ENCODE measurements around the gene GOPC.

DNA sequence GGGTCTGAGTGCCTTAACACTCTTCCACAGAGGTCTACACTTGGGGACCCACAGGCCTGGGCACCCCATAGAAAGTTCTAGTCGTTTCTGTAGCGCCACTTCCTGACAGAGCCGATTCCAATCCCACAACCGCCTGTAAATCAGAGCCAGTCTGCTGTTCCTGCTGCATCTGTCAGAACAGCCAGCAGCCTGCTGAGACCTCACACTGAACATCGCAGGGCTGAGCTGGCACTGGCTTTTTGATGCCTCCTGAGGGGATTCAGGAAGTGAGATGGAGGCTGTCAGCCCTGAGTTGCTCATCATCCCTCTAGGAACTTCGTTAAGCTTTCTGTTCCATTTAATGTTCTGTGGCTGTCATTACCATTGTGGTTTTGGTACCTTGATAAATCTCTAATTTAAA, 71.0 kb downstream of the GOPC start:
- TF ChIP-seq, protein P1, sequence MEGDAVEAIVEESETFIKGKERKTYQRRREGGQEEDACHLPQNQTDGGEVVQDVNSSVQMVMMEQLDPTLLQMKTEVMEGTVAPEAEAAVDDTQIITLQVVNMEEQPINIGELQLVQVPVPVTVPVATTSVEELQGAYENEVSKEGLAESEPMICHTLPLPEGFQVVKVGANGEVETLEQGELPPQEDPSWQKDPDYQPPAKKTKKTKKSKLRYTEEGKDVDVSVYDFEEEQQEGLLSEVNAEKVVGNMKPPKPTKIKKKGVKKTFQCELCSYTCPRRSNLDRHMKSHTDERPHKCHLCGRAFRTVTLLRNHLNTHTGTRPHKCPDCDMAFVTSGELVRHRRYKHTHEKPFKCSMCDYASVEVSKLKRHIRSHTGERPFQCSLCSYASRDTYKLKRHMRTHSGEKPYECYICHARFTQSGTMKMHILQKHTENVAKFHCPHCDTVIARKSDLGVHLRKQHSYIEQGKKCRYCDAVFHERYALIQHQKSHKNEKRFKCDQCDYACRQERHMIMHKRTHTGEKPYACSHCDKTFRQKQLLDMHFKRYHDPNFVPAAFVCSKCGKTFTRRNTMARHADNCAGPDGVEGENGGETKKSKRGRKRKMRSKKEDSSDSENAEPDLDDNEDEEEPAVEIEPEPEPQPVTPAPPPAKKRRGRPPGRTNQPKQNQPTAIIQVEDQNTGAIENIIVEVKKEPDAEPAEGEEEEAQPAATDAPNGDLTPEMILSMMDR (IDR thresholded peaks at IDR 0.05) = no peak
- TF ChIP-seq POLR2A (IDR thresholded peaks at IDR 0.05) = no peak
